NCI-H774 (cell line): ENCODE measurements around the gene MAGI2.
"Not testable (repeated sequence)": the region's sequence is repeated elsewhere in the genome, so short reads cannot be mapped to it uniquely, and the experiment has no call there.

Experiments used
- DNase-seq: peaks from one replicate; lab custom pipeline; 2025; lab: John Stamatoyannopoulos, UW

The MAGI2 gene

GRCh38 chr7:79157281-79157680 is 296.2 kb downstream of the MAGI2 start:
- DNase-seq = no peak

GRCh38 chr7:79149831-79150230 is 303.6 kb downstream of the MAGI2 start:
- no peak for DNase-seq

- no peak for DNase-seq
Observed at GRCh38 chr7:79142706-79143105, 310.8 kb downstream of the MAGI2 start.

GRCh38 chr7:79141252-79141651 is 312.2 kb downstream of the MAGI2 start:
- DNase-seq = no peak

- no peak for DNase-seq
Observed at GRCh38 chr7:79137942-79138341, 315.5 kb downstream of the MAGI2 start.

GRCh38 chr7:79132844-79133451 is 320.5 kb downstream of the MAGI2 start:
- no peak for DNase-seq

- no peak for DNase-seq
Observed at GRCh38 chr7:79130715-79131114, 322.8 kb downstream of the MAGI2 start.

GRCh38 chr7:79124331-79124730 is 329.1 kb downstream of the MAGI2 start:
- DNase-seq = no peak

- DNase-seq = no peak
Observed at GRCh38 chr7:79118143-79118542, 335.3 kb downstream of the MAGI2 start.

- no peak for DNase-seq
Observed at GRCh38 chr7:79096361-79096805, 357.1 kb downstream of the MAGI2 start.

- DNase-seq = no peak
Observed at GRCh38 chr7:79093421-79093820, 360.0 kb downstream of the MAGI2 start.

GRCh38 chr7:79091661-79092060 is 361.8 kb downstream of the MAGI2 start:
- no peak for DNase-seq

- DNase-seq = no peak
Observed at GRCh38 chr7:79091011-79091410, 362.5 kb downstream of the MAGI2 start.

GRCh38 chr7:79090543-79090942 is 362.9 kb downstream of the MAGI2 start:
- no peak for DNase-seq

- DNase-seq = no peak
Observed at GRCh38 chr7:79084423-79084822, 369.0 kb downstream of the MAGI2 start.

- no peak for DNase-seq
Observed at GRCh38 chr7:79079919-79080554, 373.4 kb downstream of the MAGI2 start.

GRCh38 chr7:79078273-79078672 is 375.2 kb downstream of the MAGI2 start:
- no peak for DNase-seq

- DNase-seq = not testable (repeated sequence)
Observed at GRCh38 chr7:79071187-79071586, 382.3 kb downstream of the MAGI2 start.

- DNase-seq = no peak
Observed at GRCh38 chr7:79064187-79064823, 389.2 kb downstream of the MAGI2 start.

GRCh38 chr7:79063019-79063698 is 390.3 kb downstream of the MAGI2 start:
- no peak for DNase-seq

- no peak for DNase-seq
Observed at GRCh38 chr7:79060498-79060897, 393.0 kb downstream of the MAGI2 start.

- peak; percentile 23 for DNase-seq
Observed at GRCh38 chr7:79055722-79056415, 397.6 kb downstream of the MAGI2 start.
